ENCODE measurements around the gene BEAN1. TPM values are rescaled to one million over a fixed set of nuclear protein-coding genes. Genes with fewer than 3 reads are reported as not detected.
A peak's percentile ranks its signal among the peaks of the same experiment; 100 is the strongest.

BEAN1 gene
- total and polyA plus RNA-seq, 9 of the 15 experiments (the other 6 are each of a cell fraction or from before 2014, with no cell fraction given) = not detected

GRCh38 chr16:66481943-66482390 lies 54.9 kb downstream of the BEAN1 start (continued):
- TF ChIP-seq MYC (IDR thresholded peaks at IDR 0.05; ENCODE audit: low read depth, low read length) = no peak
- TF ChIP-seq MYC (CRISPR knock-in tag; IDR thresholded peaks at IDR 0.05; ENCODE audit: borderline replicate concordance, low read depth) = no peak
- no peak for TF ChIP-seq MCM7 (IDR thresholded peaks at IDR 0.05)
- no peak for TF ChIP-seq CCNT2 (IDR thresholded peaks at IDR 0.05; ENCODE audit: borderline replicate concordance, extremely low read depth, insufficient read length, low read depth, low read length)
- no peak for TF ChIP-seq LCOR (CRISPR knock-in tag; IDR thresholded peaks at IDR 0.05)
- no peak for TF ChIP-seq SRSF9 (IDR thresholded peaks at IDR 0.05; ENCODE audit: borderline replicate concordance, low read depth, low read length)
- no peak for TF ChIP-seq SMARCC2 (IDR thresholded peaks at IDR 0.05; ENCODE audit: low read depth)

GRCh38 chr16:66483689-66484452 lies 56.8 kb downstream of the BEAN1 start:
- in situ Hi-C loops (cut with MboI) (no loop called here), intact Hi-C loops (cut with micrococcal nuclease) (loop anchor here (1.0 kb wide), 3 partner anchors 78 to 127 kb away; no protein-coding TSS in a partner anchor)
- Histone ChIP-seq H4K20me1 (replicated peaks; ENCODE audit: control insufficient read depth, insufficient read depth, low read length) (no peaks in the 10 kb centered on the region), H3K27ac (ENCODE audit: extremely low read depth, low read depth, low read length) (no peak overlapping the region), H3K9me1 (ENCODE audit: control insufficient read depth, insufficient read depth, low read length) (peaks cover 2% of the 10 kb centered on the region), H3K4me1 (replicated peaks in 1 of 2; ENCODE audit: control insufficient read depth in 2 of 2, insufficient read depth in 2 of 2, low read length in 2 of 2) (peaks cover 2 to 5% of the 10 kb centered on the region in 2 experiments; a peak in 3 of 5 replicates), H3K36me3 (ENCODE audit: control insufficient read depth, insufficient read depth, low read length) (no peaks in the 10 kb centered on the region), H2AFZ (ENCODE audit: low read depth, low read length) (no peak overlapping the region), H3K4me2 (ENCODE audit: insufficient read depth, low read length) (no peak overlapping the region), H3K79me2 (ENCODE audit: control insufficient read depth, insufficient read depth, low read length) (no peaks in the 10 kb centered on the region), H3K9ac (ENCODE audit: insufficient read depth in 1 of 2, low read depth in 2 of 2, low read length in 2 of 2) (no peak overlapping the region), H3K9me3 (replicated peaks; ENCODE audit: control insufficient read depth, insufficient read depth, low read depth, low read length) (no peaks in the 10 kb centered on the region), H3K27me3 (ENCODE audit: control insufficient read depth in 2 of 2, insufficient read depth in 2 of 2, low read length in 2 of 2) (peaks cover 0 to 11% of the 10 kb centered on the region in 2 experiments; a peak in 2 of 5 replicates), H3K4me3 (no peak overlapping the region)
- WGBS (ENCODE audit: insufficient coverage, low coverage, missing lambda C conversion rate) = 23% methylated on average over 14 of the region's 14 CpGs
- peak; percentile 81 to 90 (median 88) for DNase-seq (ENCODE audit: extremely low read depth in 1 of 4, low spot score in 3 of 4)
- BruUV-seq (replicated peaks) = no TSS peak
- CTCF ChIA-PET (ENCODE audit: low intra/inter-chr PET ratio) = interaction anchor here (0.6 to 2.1 kb wide), 5 partner anchors 74 to 125 kb away, joined by 3 to 13 read pairs (median 4); no protein-coding TSS in a partner anchor
- FAIRE-seq = peak; percentile 90
- POLR2A ChIA-PET = interaction anchor here (1.2 kb wide), 1 partner anchor 124 kb away, joined by 4 read pairs; no protein-coding TSS in a partner anchor
- ATAC-seq = peak; percentile 94
- TF ChIP-seq SMAD2 (IDR thresholded peaks at IDR 0.05; ENCODE audit: low read depth, low read length) (no peak), ZNF318 (IDR thresholded peaks at IDR 0.05; ENCODE audit: borderline replicate concordance in 1 of 2, low read depth in 1 of 2) (no peak), HDAC6 (IDR thresholded peaks at IDR 0.05; ENCODE audit: low read depth, low read length) (no peak), TRIM28 (IDR thresholded peaks at IDR 0.05) (no peak)

Data from K562 (cell line).